GM12872 (cell line): ENCODE data around the gene INCENP.

Source experiments
- TF ChIP-seq, protein P1 (sequence below): IDR thresholded peaks from 3 replicates; pipeline ENCODE4 v1.5.1; 2011; ENCODE audit warnings: low read depth, mild to moderate bottlenecking, low read length, moderate library complexity; ENCODE audit not compliant: insufficient read depth

The INCENP gene

DNA sequence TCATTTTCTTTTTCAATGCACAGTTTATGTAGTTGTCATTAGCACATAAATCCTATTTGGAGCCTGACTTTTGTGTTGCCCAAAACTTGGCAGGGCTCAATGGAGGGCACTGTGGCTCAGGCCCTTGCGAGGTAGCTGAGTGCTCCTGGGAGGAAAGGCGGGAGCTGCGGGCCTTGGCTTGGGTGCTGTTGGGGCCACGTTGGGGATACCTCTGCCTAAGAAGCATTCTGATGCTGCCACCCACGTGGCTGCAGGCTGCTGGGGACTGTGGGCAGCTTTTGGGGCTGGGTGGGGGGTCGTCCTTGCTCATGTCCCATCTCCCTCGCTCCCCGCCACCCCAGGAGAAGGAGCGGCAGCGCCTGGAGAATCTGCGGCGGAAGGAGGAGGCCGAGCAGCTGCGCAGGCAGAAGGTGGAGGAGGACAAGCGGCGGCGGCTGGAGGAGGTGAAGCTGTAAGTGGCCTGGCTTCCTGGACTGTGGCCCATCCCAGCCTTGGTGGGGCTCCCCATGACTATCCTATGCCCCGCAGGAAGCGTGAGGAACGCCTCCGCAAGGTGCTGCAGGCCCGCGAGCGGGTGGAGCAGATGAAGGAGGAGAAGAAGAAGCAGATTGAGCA lies 20.9 kb downstream of the INCENP start:
- TF ChIP-seq, protein P1, sequence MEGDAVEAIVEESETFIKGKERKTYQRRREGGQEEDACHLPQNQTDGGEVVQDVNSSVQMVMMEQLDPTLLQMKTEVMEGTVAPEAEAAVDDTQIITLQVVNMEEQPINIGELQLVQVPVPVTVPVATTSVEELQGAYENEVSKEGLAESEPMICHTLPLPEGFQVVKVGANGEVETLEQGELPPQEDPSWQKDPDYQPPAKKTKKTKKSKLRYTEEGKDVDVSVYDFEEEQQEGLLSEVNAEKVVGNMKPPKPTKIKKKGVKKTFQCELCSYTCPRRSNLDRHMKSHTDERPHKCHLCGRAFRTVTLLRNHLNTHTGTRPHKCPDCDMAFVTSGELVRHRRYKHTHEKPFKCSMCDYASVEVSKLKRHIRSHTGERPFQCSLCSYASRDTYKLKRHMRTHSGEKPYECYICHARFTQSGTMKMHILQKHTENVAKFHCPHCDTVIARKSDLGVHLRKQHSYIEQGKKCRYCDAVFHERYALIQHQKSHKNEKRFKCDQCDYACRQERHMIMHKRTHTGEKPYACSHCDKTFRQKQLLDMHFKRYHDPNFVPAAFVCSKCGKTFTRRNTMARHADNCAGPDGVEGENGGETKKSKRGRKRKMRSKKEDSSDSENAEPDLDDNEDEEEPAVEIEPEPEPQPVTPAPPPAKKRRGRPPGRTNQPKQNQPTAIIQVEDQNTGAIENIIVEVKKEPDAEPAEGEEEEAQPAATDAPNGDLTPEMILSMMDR = no peak

DNA sequence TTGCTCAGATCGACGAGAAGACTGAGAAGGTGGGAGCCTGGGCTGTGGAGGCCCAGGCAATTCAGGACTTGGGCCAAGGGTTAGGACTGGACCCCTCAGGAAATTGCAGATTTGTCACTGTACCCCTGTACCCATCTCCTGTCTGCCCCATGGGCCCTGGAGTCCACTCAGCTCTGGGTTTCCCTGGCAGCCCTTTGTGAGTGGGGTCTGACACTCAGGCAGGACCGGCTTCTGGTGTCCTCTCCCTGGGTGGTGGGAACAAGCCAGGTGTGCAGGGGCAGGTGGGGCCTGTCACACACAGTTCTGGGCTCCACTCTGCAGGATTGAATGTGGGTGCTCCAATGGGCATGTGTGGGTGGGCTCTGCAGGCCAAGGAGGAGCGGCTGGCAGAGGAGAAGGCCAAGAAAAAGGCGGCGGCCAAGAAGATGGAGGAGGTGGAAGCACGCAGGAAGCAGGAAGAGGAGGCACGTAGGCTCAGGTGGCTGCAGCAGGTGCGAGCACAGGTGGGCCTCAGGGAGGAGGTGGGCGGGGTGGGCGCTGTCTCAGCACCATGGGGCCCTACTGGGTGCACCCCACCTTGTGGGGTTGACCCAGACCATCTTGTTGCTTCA lies 21.6 kb downstream of the INCENP start:
- TF ChIP-seq, protein P1 = no peak

DNA sequence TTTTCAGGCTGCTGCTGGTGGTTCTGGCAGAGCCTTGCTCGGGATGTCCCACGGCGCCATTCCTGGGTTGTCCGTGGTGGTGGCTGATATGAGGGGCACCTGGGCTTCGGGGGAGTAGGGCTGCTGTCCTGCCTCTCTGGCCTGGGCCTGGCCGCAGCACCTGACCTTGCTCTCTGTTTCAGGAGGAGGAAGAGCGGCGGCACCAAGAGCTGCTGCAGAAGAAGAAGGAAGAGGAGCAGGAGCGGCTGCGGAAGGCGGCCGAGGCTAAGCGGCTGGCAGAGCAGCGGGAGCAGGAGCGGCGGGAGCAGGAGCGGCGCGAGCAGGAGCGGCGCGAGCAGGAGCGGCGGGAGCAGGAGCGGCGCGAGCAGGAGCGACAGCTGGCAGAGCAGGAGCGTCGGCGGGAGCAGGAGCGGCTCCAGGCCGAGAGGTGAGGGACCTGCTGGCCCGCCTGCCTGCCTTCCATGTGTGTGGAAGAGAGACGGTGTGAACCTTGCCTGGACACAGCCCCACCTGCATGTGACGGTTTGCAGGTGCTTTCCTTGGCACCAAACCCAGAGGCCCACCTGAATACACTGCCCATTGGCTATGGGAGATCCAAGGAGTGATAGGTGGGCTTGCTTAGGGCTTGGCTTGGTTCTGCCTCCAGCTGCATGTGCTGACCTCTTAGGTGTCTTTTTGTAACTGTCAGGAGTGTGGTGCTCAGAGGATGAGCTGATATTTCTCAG lies 22.8 kb downstream of the INCENP start:
- TF ChIP-seq, protein P1 = no peak

DNA sequence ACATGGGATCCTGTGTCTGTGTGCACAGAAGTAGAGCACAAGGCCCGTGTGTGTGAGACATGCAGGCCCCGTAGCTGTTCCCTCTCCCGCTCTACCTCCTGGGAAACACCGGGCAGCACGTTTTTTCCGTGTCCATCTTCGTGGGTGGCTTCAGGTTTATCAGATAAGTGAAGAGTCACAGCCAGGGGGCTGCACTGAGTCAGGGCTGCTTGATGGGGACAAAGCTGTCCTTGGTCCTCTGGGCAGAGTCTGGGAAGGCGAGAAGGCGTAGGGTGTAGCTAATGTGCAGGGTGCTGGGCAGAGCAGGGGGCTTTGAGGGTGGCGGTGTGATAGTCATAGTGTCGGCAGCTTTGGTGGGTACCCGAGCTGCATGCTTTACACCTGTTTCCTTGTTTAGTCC lies 23.7 kb downstream of the INCENP start:
- TF ChIP-seq, protein P1 = no peak

DNA sequence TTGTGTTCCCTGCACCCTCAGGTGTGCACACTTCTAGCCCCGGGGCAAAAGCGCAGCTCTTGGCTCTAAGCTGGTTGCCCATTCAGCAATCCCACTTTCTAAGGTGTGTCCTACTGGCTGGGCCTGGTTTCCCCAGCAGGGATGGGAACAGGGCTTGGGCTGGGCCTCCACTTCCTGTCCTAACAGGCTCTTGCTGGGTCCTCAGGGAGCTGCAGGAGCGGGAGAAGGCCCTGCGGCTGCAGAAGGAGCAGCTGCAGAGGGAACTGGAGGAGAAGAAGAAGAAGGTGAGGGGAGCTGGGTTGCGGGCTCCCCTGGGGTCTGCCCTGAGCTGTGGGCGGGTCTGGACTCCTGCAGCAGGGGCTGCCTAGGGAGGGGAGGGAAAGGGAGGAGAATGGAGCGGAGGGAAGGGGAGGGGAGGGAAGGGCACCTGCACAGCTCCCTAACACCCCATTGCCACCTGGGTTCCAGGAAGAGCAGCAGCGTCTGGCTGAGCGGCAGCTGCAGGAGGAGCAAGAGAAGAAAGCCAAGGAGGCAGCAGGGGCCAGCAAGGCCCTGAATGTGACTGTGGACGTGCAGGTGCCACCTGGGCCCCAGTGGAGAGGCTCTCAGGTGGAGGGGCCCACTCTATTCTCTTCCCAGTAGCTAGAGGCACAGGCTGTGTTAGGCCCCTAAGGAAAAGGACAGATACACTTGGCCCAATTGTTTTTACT lies 24.6 kb downstream of the INCENP start:
- TF ChIP-seq, protein P1 = no peak

DNA sequence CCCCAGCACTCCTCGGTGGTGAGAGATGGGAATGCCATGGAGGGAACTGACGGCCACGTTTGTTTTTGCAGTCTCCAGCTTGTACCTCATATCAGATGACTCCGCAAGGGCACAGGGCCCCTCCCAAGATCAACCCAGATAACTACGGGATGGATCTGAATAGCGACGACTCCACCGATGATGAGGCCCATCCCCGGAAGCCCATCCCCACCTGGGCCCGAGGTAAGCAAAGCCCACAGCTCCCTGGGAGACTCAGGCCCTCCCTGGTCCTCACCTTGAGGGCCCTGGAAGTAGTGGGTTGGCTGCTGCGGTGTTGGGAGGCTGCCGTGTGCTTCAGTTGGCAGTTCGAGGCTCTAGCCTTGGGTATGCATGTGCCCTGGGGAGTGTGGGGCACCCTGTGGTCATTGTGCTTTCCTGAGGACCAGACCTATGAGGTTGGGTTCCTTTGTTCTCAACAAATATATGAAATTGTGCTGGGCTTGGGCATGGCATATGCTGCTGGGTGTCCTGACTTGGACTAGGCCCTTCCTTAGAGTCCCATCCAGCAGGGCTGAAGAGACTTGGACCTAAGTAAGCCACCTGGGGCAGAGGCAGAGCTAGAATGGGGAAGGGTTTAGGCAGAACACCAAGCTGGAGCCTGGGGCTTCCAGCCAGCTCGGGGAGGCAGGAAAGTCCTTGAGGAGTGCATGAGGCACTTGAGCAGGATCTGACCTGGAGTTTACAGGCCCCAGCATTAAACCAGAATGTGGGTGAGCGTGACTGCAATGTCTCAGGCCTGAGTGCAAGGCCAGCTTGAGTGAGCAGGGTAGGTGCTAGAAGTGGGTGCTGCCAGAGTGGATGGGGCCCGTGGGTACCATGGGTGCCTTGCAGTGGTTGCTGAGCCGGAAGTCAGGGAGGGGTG lies 26.4 kb downstream of the INCENP start:
- TF ChIP-seq, protein P1 = no peak
